Colonic mucosa (tissue), 4 donors: Measurements from ENCODE around the gene LAMB4. TPM values are rescaled to one million over a fixed set of nuclear protein-coding genes. Genes with fewer than 3 reads are reported as not detected.

Experiments used
- DNase-seq: peaks from one replicate; pipeline ENCODE4 v3.0.0-alpha.2; 2020
- H3K27ac ChIP-seq: fragments of 200-600 bp; one replicate; pipeline ENCODE4 v1.8.0; 2021
- H3K27me3 ChIP-seq: fragments of 200-600 bp; one replicate; pipeline ENCODE4 v1.8.0; 2021
- H3K36me3 ChIP-seq: fragments of 200-600 bp; one replicate; pipeline ENCODE4 v1.8.0; 2021
- H3K4me1 ChIP-seq: fragments of 200-600 bp; one replicate; pipeline ENCODE4 v1.8.0; 2021; ENCODE audit warnings: mild to moderate bottlenecking
- H3K4me3 ChIP-seq: fragments of 200-600 bp; one replicate; pipeline ENCODE4 v1.8.0; 2021
- H3K9ac ChIP-seq, 2 donors: one replicate each; pipeline ENCODE4 v1.7.0; 2013; ENCODE audit warnings: control low read depth in 2 of 2, low read depth in 2 of 2, low read length in 2 of 2
- H3K9me3 ChIP-seq: fragments of 200-600 bp; one replicate; pipeline ENCODE4 v1.8.0; 2021
- intact Hi-C: fragments of 100-400 bp; cut with DNase I; formaldehyde crosslinking; loops from one replicate; pipeline ENCODE4 v1.14.1; 2022
- total RNA-seq, 2 donors: library from RNA; stranded (reverse); fragmentation: NEBNext Ultra II Directional in 1 of 2; extraction: Animal tissue kit (Norgen Biotek cat#: 25700) in 1 of 2; gene quantifications; one replicate each; pipeline ENCODE4 v1.2.1, GENCODE V29; 2021
- TF ChIP-seq, protein P1 (sequence below): fragments of 200-600 bp; IDR thresholded peaks from one replicate; pipeline ENCODE4 v1.8.0; 2022; ENCODE audit warnings: antibody characterized with exemption, mild to moderate bottlenecking
- donor health status: healthy.
- donor health status: DM: no; HTN: no; CAD: no.
- donor health status: DM: no; HTN: no; CAD: no.

LAMB4 gene
- total RNA-seq, 2 donors from 2014 or later, result 0.27 TPM; not detected in 1

DNA sequence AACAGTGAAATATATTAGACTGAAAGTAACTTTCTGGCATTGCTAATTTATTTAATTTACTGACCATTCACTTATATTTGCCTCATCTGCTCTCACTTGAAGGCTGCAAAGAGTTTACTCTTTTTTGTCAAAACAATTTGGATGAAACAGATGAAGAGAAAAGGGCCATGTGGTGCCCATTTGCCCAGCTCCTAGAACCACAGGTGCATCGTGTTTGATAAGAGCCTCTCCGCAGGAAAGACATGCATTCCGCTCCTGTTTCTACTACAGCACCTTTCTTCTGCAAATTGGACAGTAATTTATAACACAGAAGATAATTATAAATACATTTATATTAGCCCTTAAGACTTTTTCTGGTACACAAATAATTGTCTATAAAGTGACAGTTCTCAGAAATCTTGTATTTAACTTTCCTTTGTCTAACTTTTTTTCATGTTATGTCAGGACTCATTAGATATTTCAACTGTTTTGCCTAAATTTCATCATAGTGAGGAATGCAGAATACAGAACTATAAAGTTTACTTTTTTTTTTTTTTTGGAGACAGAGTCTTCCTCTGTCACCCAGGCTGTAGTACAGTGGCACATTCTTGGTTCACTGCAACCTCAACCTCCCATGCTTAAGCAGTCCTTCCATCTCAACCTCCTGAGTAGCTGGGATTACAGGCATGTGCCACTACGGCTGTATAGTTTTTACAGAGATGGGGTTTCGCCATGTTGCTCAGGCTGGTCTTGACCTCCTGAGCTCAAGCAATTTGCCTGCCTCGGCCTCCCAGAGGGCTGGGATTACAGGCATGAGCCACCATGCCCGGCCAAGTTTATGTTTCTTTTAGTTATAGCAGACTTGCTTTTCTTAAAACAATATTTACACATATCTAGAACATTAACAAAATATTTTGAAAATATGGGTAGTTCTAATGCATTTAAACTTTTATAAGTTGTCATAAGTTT is 869 bp downstream of the LAMB4 start:
- Histone ChIP-seq H3K27ac (no peak overlapping the region), H3K36me3 (no peaks in the 10 kb centered on the region), H3K4me1 (no peaks in the 10 kb centered on the region), H3K9ac (no peak overlapping the region), H3K27me3 (no peaks in the 10 kb centered on the region), H3K4me3 (no peak overlapping the region), H3K9me3 (no peaks in the 10 kb centered on the region)
- intact Hi-C loops, result no loop called here
- TF ChIP-seq, protein P1, sequence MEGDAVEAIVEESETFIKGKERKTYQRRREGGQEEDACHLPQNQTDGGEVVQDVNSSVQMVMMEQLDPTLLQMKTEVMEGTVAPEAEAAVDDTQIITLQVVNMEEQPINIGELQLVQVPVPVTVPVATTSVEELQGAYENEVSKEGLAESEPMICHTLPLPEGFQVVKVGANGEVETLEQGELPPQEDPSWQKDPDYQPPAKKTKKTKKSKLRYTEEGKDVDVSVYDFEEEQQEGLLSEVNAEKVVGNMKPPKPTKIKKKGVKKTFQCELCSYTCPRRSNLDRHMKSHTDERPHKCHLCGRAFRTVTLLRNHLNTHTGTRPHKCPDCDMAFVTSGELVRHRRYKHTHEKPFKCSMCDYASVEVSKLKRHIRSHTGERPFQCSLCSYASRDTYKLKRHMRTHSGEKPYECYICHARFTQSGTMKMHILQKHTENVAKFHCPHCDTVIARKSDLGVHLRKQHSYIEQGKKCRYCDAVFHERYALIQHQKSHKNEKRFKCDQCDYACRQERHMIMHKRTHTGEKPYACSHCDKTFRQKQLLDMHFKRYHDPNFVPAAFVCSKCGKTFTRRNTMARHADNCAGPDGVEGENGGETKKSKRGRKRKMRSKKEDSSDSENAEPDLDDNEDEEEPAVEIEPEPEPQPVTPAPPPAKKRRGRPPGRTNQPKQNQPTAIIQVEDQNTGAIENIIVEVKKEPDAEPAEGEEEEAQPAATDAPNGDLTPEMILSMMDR, result no peak
- no peak for DNase-seq

DNA sequence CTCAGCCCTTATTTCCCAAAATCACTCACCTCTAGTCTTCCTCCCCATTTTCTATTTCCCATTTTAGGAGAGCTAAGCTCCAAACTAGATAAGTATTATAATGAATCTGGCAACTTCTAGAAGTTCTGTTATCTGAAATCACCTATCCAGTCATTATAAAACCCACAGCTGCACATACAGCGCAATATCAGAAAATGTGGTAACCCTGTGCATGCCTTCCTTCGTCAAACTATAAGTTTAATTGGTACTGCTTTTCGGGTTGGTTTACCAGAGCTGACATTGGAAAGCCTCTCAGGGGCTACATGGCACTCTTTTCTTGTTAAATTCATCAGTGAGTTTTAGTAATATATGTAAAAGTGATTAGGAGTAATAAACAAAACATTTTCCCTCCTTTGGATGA is 1.6 kb downstream of the LAMB4 start:
- no peak for DNase-seq
- TF ChIP-seq, protein P1, result no peak
- H3K9ac ChIP-seq, result no peak overlapping the region
- H3K36me3 ChIP-seq, result no peaks in the 10 kb centered on the region
- no peaks in the 10 kb centered on the region for H3K9me3 ChIP-seq
- H3K27me3 ChIP-seq, result no peaks in the 10 kb centered on the region
- H3K27ac ChIP-seq, result no peak overlapping the region
- H3K4me3 ChIP-seq, result no peak overlapping the region
- no peaks in the 10 kb centered on the region for H3K4me1 ChIP-seq
- intact Hi-C loops, result no loop called here

DNA sequence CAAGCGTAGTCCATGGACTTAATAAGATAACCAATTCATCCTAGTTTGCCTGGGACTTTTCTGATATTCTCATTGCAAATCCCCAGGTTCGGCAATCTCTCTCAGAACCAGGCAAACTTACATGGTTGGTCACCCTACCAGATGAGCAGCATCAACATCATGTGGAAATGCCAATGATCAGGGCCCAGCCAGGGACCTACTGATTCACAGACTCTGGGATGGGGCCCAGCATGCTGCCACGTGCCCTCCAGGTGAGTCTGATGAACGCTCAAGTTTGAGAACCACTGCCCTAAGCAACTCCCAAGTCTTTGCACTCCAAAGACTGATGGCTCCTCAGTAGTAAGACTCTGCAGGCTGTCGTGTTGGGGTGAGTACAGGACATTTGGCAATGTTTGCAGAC is 2.7 kb downstream of the LAMB4 start:
- Histone ChIP-seq H3K9ac (no peak overlapping the region), H3K36me3 (no peaks in the 10 kb centered on the region), H3K4me1 (no peaks in the 10 kb centered on the region), H3K27me3 (no peaks in the 10 kb centered on the region), H3K4me3 (no peak overlapping the region), H3K9me3 (no peaks in the 10 kb centered on the region), H3K27ac (no peak overlapping the region)
- no peak for DNase-seq
- intact Hi-C loops, result no loop called here
- TF ChIP-seq, protein P1, result no peak

DNA sequence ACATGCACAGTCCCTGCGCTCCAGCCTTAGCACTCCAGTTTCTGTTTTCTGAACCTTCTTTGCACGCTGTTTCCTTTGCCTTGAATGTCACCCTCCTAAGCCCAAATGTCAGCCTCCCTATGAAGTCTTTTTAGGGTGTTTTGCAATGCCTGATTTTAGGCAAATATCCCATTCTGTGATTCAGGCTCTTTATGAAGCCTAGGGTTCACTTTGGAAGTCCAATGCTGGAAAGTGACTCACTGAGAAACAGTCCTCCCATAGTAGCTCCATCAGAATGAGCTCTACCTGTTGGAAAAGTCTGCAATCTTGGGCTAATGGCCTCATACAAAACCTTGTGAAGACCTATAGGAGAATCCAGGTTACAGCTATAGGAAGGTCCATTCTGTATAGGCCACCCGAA is 5.3 kb downstream of the LAMB4 start:
- H3K36me3 ChIP-seq, result no peaks in the 10 kb centered on the region
- H3K4me1 ChIP-seq, result no peaks in the 10 kb centered on the region
- no peak overlapping the region for H3K4me3 ChIP-seq
- DNase-seq, result no peak
- TF ChIP-seq, protein P1, result no peak
- H3K9me3 ChIP-seq, result no peaks in the 10 kb centered on the region
- no peaks in the 10 kb centered on the region for H3K27me3 ChIP-seq
- intact Hi-C loops, result no loop called here
- H3K27ac ChIP-seq, result no peak overlapping the region
- no peak overlapping the region for H3K9ac ChIP-seq

DNA sequence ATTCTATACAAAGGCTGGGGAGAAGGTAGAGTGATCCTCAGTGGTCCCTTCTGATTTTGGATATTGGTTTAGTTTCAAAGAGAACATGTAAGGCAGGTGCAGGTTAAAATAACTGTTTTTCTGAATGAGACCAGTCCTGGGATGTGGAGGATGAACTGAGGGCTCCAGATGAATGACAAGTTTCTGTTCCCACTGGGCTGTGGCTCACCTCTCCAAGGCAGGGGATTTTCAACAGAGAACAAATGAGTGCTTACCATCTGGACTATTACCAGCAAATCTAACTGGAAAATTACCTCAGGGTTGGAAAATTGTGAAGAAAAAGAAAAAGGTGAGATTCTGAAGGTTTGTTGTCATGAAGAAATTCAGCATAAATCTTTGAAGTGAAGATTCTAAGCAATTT is 8.0 kb downstream of the LAMB4 start:
- no peak for DNase-seq
- TF ChIP-seq, protein P1, result no peak
- Histone ChIP-seq H3K27me3 (no peaks in the 10 kb centered on the region), H3K9me3 (no peaks in the 10 kb centered on the region), H3K27ac (no peak overlapping the region), H3K36me3 (no peaks in the 10 kb centered on the region), H3K9ac (no peak overlapping the region), H3K4me3 (no peak overlapping the region), H3K4me1 (no peaks in the 10 kb centered on the region)
- intact Hi-C loops, result no loop called here
